ENCODE results near the gene ING4.

DNA sequence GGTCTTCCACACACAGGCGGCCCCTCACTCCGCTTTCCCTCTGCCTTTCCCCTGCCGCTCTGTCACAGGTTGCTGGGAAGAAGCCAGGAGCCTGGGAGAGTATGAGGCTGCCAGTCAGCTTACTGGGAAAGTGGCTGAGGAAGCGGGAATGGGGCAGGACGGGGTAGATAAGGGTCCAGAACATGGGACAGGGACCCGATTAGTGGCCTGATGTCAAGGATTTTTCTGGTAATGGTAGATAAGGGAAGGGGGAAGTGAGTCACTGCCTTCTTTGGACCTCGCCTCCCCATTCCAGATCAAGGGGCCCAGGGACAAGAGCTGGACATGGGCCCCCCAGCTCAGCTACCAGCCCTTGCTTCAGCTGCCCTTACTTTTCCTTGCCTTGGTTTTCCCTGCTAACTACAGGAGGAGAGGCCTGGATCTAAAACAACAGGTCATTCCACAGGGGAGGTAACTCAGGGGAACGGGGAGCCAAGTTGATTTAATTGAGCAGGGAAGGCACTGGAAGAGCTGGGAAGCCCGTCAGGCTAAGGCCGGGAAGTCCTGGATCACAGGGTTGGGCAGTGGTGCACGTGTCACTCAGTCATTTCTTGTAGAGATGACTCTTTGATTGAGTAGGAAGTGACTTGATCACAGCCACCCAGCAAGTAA is 23.6 kb downstream of the ING4 start:
- TF ChIP-seq CTCF (IDR thresholded peaks at IDR 0.05), result no peak
- TF ChIP-seq POLR2A (IDR thresholded peaks at IDR 0.05), result no peak
- TF ChIP-seq POLR2AphosphoS5 (IDR thresholded peaks at IDR 0.05), result no peak
- no peak for TF ChIP-seq EP300 (IDR thresholded peaks at IDR 0.05)

All from upper lobe of left lung (tissue), 4 donors.